Right lobe of liver (tissue), 6 donors: ENCODE measurements around the gene CCL3. TPM values are rescaled to one million over a fixed set of nuclear protein-coding genes. Genes with fewer than 3 reads are reported as not detected.

ENCODE experiments used
- ATAC-seq, 4 donors: fragments of 200-7000 bp; cut with Tn5 transposase; one replicate each; pipeline ENCODE4 v1.9.1; 2020; ENCODE audit warnings: mild to moderate bottlenecking in 4 of 4, moderate library complexity in 4 of 4
- DNase-seq, 3 donors: peaks; one replicate each; pipeline ENCODE4 v3.0.0-alpha.2; 2020
- H3K27ac ChIP-seq, 3 donors: fragments of 200-600 bp; one replicate each; pipeline ENCODE4 v1.8.0; 2022
- H3K27me3 ChIP-seq, 2 donors: fragments of 200-600 bp; one replicate each; pipeline ENCODE4 v1.8.0; 2022
- H3K36me3 ChIP-seq, 4 donors: fragments of 200-600 bp; sonication (generic) in 1 of 4; one replicate each; pipeline versions ENCODE4 v1.5.1 to v1.8.0; 2017 to 2022; ENCODE audit warnings: control low read depth in 1 of 4
- H3K4me1 ChIP-seq, 4 donors: fragments of 200-600 bp; sonication (generic) in 1 of 4; one replicate each; pipeline versions ENCODE4 v1.5.1 to v1.8.0; 2017 to 2022; ENCODE audit warnings: control low read depth in 1 of 4
- H3K4me3 ChIP-seq, 3 donors: fragments of 200-600 bp; one replicate each; pipeline ENCODE4 v1.8.0; 2022
- H3K9me3 ChIP-seq, 4 donors: fragments of 200-600 bp; sonication (generic) in 1 of 4; one replicate each; pipeline versions ENCODE4 v1.5.1 to v1.8.0; 2017 to 2022; ENCODE audit warnings: control low read depth in 1 of 4
- CTCF ChIP-seq, 4 donors: fragments of 200-600 bp in 3 of 4; fragments of 450-650 bp in 1 of 4; IDR thresholded peaks; one replicate each; pipeline versions ENCODE4 v1.5.1 to v1.8.0; 2016 to 2022; ENCODE audit warnings: antibody characterized with exemption in 4 of 4, mild to moderate bottlenecking in 2 of 4
- POLR2A ChIP-seq: fragments of 450-650 bp; IDR thresholded peaks from one replicate; pipeline ENCODE4 v1.6.1; 2017; ENCODE audit warnings: antibody characterized with exemption, mild to moderate bottlenecking
- WGBS: methylation state at CpG from one replicate; pipeline ENCODE4 v1.1.6; 2018; ENCODE audit warnings: low coverage, low lambda C conversion rate; ENCODE audit not compliant: insufficient coverage; ENCODE audit errors: missing lambda C conversion rate; 5-methylcytosine and 5-hydroxymethylcytosine counted together
- intact Hi-C, 2 donors: fragments of 100-400 bp; cut with DNase I; formaldehyde crosslinking; loops; one replicate each; pipeline versions ENCODE4 v1.11.2 to v1.14.1; 2022
- total RNA-seq, 6 experiments: library from RNA; depleted of rRNA in 2 of 6; stranded (reverse); fragments of >200 nt in 2 of 6; fragmentation: NEBNext Ultra II Directional in 3 of 6; extraction: Animal tissue kit (Norgen Biotek cat#: 25700) in 3 of 6; gene quantifications; one replicate each; pipeline versions ENCODE4 v1.1.0 to v1.2.4, GENCODE V29; 2016 to 2023
- donor health status: DM: no; HTN: yes; CAD: no.
- donor health status: DM: no; HTN: no; CAD: no.
- donor health status: DM: no; HTN: no; CAD: no.
- donor health status: DM: no; HTN: yes; CAD: no.
- donor health status: DM: no; HTN: yes; CAD: no.

The CCL3 gene
- total RNA-seq, 6 experiments from 2014 or later: 0.43 to 18.2 (median 0.53) TPM; not detected in 1

DNA sequence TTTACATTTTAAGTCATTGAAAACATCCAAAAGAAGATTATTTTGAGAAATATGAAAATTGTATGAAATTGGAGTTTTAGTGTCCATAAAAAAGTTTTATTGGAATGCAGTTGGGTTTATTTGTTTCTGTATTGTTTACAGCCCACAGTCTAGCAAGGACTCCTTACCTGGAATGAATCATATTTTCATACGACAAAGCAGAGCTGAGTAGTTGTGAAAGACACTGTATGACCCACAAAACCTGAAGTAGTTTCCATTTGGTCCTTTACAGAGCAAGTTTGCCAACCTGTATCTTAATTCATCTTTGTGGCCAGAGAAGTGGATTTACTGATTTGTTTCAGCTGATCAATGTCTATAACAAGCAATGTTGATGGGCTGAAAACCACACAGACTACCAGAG lies 15.6 kb downstream of the CCL3 start:
- ATAC-seq (no peak), DNase-seq (no peak)
- Histone ChIP-seq H3K27me3 (no peaks in the 10 kb centered on the region), H3K36me3 (no peaks in the 10 kb centered on the region), H3K4me1 (no peaks in the 10 kb centered on the region), H3K27ac (no peak overlapping the region), H3K9me3 (no peaks in the 10 kb centered on the region), H3K4me3 (no peak overlapping the region)
- TF ChIP-seq POLR2A (no peak), CTCF (IDR thresholded peaks at IDR 0.05) (no peak)
- WGBS: 73% methylated on average over 1 of the region's 1 CpG
- intact Hi-C loops: loop anchor here (10.0 kb wide), 2 partner anchors 70 to 90 kb away; partner anchors contain the start of genes CCL14 (in 2 of the 2) and CCL16 (in 2 of the 2)

DNA sequence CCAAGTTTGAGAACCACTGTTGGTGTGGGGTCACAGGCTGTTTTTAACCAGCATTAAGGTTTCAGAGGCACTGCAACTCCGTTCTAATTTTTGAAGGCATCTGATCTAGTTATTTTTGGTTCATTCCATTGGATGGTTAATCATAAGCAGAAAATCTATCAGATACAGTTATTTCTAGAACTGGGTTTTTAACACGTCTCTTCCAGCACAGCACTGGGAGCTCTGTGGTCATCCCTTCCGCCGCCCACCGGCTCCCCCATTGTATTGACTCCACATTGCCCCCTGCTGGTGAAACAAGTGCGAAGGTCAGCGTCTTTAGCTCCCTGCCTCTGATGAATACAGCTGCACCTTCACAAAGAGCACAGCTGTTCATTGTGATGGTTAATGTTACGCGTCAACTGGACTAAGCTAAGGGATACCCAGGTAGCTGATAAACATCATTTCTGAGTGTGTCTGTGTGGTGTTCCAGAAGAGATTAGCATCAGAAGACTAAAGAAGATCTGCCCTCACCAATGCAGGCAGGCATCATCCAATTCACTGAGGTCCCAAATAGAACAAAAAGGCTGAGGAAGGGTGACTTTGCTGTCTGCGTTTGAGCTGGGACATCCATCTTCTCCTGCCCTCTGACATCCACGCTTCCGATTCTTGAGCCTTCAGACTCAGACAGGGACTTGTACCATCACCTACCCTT lies 17.4 kb downstream of the CCL3 start:
- Histone ChIP-seq H3K27ac (no peak overlapping the region), H3K27me3 (no peaks in the 10 kb centered on the region), H3K4me3 (no peak overlapping the region), H3K4me1 (no peaks in the 10 kb centered on the region), H3K9me3 (no peaks in the 10 kb centered on the region), H3K36me3 (no peaks in the 10 kb centered on the region)
- 15% methylated on average over 10 of the region's 12 CpGs for WGBS
- peak; percentile 57 to 76 (median 70) for DNase-seq
- intact Hi-C loops: loop anchor here (10.0 kb wide), 2 partner anchors 72 to 88 kb away; partner anchors contain the start of genes CCL14 (in 2 of the 2) and CCL16 (in 2 of the 2)
- peak; percentile 91 to 98 (median 96) for ATAC-seq
- TF ChIP-seq CTCF (IDR thresholded peaks at IDR 0.05): peak; percentile 74 to 93 (median 88)
- no peak for TF ChIP-seq POLR2A

DNA sequence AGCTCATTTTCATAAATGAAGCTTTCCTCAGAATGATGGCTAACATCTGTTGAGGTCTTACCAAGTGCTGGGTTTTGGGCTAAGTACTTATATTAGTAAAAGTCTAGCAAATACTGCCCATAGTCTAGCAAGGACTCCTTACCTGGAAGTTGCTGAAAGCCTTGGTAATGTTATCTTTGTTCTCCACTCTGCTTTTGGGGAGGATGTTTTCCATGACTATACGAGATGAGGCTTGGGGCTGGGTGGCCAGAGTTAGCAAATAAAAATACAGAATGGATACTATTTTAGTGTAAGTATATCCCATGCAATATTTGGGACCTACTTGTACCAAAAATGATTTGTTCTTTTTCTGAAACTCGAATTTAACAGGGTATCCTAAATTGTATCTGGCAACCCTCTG lies 18.2 kb downstream of the CCL3 start:
- TF ChIP-seq POLR2A (no peak), CTCF (IDR thresholded peaks at IDR 0.05) (no peak)
- Histone ChIP-seq H3K36me3 (no peaks in the 10 kb centered on the region), H3K27ac (no peak overlapping the region), H3K4me1 (no peaks in the 10 kb centered on the region), H3K27me3 (no peaks in the 10 kb centered on the region), H3K9me3 (no peaks in the 10 kb centered on the region), H3K4me3 (no peak overlapping the region)
- 77% methylated on average over 2 of the region's 2 CpGs for WGBS
- intact Hi-C loops: loop anchor here (10.0 kb wide), 2 partner anchors 73 to 87 kb away; partner anchors contain the start of genes CCL14 (in 2 of the 2) and CCL16 (in 2 of the 2)
- ATAC-seq (no peak), DNase-seq (no peak)

GRCh38 chr17:36070427-36070826 lies 19.5 kb downstream of the CCL3 start:
- H3K9me3 ChIP-seq: no peaks in the 10 kb centered on the region
- no peaks in the 10 kb centered on the region for H3K27me3 ChIP-seq
- H3K4me1 ChIP-seq: no peaks in the 10 kb centered on the region
- no peak overlapping the region for H3K27ac ChIP-seq
- intact Hi-C loops: loop anchor here (10.0 kb wide), 2 partner anchors 74 to 86 kb away; partner anchors contain the start of genes CCL14 (in 2 of the 2) and CCL16 (in 2 of the 2)
- H3K36me3 ChIP-seq: no peaks in the 10 kb centered on the region
- TF ChIP-seq CTCF (IDR thresholded peaks at IDR 0.05) (no peak), POLR2A (no peak)
- ATAC-seq: no peak
- no peak for DNase-seq
- no peak overlapping the region for H3K4me3 ChIP-seq
- WGBS: no CpG with 5 or more reads among the region's 3 CpGs
